GM13977 (cell line): Measurements from ENCODE around the gene OR2AP1.
A peak's percentile ranks its signal among the peaks of the same experiment; 100 is the strongest.

Experiments
- DNase-seq: peaks from one replicate; pipeline ENCODE4 v3.0.0; 2012; ENCODE audit warnings: low spot score
- in situ Hi-C: fragments of 300-500 bp; cut with MboI; formaldehyde crosslinking; loops from one replicate; pipeline ENCODE4 v1.12.0; 2022; ENCODE audit warnings: low sequenced_read_pairs, low pct_unique_long_range_greater_than_20kb, mixed read lengths, inconsistent platforms; ENCODE audit not compliant: unreplicated experiment
- TF ChIP-seq, protein P1 (sequence below): IDR thresholded peaks from 2 replicates; pipeline ENCODE4 v1.5.1; 2012; ENCODE audit warnings: mild to moderate bottlenecking, control low read depth; ENCODE audit not compliant: insufficient read depth; ENCODE audit errors: extremely low read depth, missing control alignments

The OR2AP1 gene

DNA sequence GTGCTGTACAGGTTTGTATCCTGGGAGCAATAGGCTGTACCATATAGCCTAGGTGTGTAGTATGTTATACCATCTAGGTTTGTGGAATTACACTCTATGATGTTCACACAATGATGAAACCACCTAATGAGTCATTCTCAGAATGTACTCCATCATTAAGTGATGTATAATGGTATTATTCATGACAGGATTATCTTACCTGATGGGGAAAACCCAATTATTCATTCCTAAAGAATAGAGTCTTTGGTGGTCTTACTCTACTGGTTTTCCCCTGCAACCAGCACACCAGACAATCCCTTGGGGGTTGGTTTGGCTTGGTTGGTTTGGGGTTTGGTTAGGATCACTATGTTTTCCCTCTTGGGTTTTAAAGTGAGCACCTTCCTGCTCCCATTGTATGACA lies 51.8 kb downstream of the OR2AP1 start:
- in situ Hi-C loops = loop anchor here (10.0 kb wide), 1 partner anchor 429 kb away; no protein-coding TSS in a partner anchor
- TF ChIP-seq, protein P1, sequence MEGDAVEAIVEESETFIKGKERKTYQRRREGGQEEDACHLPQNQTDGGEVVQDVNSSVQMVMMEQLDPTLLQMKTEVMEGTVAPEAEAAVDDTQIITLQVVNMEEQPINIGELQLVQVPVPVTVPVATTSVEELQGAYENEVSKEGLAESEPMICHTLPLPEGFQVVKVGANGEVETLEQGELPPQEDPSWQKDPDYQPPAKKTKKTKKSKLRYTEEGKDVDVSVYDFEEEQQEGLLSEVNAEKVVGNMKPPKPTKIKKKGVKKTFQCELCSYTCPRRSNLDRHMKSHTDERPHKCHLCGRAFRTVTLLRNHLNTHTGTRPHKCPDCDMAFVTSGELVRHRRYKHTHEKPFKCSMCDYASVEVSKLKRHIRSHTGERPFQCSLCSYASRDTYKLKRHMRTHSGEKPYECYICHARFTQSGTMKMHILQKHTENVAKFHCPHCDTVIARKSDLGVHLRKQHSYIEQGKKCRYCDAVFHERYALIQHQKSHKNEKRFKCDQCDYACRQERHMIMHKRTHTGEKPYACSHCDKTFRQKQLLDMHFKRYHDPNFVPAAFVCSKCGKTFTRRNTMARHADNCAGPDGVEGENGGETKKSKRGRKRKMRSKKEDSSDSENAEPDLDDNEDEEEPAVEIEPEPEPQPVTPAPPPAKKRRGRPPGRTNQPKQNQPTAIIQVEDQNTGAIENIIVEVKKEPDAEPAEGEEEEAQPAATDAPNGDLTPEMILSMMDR = no peak
- DNase-seq = peak; percentile 43
